Activated naive CD4-positive, alpha-beta T cell treated with anti-CD3 and anti-CD28 coated beads, Interleukin-2, amount 10 ng/mL, durations not matched to agents 7 days and 5 days (primary cell): ENCODE measurements around the gene SRCAP.

ENCODE experiments used
- CTCF ChIA-PET: fragments of 350-600 bp; sonication (Branson Sonifier 250); formaldehyde crosslinking; loops from one replicate; lab custom pipeline; 2021; ENCODE audit warnings: antibody characterized with exemption; lab: Charles Lee
- DNase-seq: peaks from one replicate; pipeline ENCODE4 v3.0.0-alpha.2; 2020
- H3K27ac Mint-ChIP-seq: one replicate; pipeline ENCODE4 v1.8.0; 2021; ENCODE audit warnings: mild to moderate bottlenecking, moderate library complexity, mixed read lengths
- H3K27me3 Mint-ChIP-seq: one replicate; pipeline ENCODE4 v1.8.0; 2021; ENCODE audit warnings: mild to moderate bottlenecking, mixed read lengths
- H3K36me3 Mint-ChIP-seq: one replicate; pipeline ENCODE4 v1.8.0; 2021; ENCODE audit warnings: mixed read lengths
- H3K4me1 Mint-ChIP-seq: one replicate; pipeline ENCODE4 v1.8.0; 2021; ENCODE audit warnings: mixed read lengths
- H3K4me3 Mint-ChIP-seq: one replicate; pipeline ENCODE4 v1.8.0; 2021; ENCODE audit warnings: mild to moderate bottlenecking, moderate library complexity, mixed read lengths
- H3K9me3 Mint-ChIP-seq: one replicate; pipeline ENCODE4 v1.8.0; 2021; ENCODE audit warnings: mixed read lengths

Gene SRCAP

DNA sequence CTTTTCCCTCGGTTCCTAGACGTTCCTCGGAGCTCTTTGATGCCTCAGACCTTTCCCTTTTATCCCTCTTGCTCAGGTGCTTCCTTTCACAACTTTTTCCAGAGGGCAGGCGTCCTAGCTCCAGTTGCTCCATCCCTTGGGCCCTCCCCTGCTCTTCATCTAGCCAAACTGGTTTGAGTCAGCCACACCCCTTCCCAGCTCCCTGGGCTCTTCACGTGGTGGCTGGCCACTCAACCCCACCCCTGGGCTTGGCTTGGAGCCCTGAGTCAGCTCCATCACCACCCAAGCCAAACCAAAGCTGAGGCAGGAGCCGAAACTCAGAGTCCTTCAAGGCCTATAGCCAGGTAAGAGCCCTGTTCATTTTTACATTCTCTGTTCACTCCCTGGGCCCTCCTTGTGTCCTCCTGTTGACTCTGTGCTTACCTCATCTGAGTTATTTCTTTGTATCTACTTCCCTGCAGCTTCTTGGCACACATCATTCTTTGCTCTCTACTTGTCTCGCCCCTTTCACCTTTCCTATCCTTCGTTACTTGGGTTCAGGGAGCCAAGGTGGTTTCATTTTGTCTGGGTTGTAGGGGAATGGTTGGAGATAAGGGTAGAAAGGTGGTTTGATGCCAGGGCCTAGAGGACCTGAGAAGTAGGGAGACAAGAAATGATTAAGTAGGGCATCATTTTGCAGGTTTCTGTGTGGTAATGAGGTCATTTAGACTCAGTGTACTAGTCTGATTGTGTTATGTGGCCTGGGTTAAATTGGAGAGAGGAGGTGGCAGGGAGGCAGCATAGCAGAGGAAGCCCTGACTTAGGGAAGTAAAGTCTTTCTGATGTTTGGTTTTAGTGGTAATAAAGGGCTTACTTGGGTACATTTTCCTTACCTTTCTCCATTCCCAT, 41.6 kb downstream of the SRCAP start:
- Mint-ChIP-seq H3K36me3 (peaks cover 61% of the 10 kb centered on the region), H3K4me1 (no peaks in the 10 kb centered on the region), H3K9me3 (no peaks in the 10 kb centered on the region), H3K4me3 (no peak overlapping the region), H3K27ac (peak overlapping the region; percentile 64), H3K27me3 (no peaks in the 10 kb centered on the region)
- DNase-seq = no peak
- CTCF ChIA-PET = no interaction called here

DNA sequence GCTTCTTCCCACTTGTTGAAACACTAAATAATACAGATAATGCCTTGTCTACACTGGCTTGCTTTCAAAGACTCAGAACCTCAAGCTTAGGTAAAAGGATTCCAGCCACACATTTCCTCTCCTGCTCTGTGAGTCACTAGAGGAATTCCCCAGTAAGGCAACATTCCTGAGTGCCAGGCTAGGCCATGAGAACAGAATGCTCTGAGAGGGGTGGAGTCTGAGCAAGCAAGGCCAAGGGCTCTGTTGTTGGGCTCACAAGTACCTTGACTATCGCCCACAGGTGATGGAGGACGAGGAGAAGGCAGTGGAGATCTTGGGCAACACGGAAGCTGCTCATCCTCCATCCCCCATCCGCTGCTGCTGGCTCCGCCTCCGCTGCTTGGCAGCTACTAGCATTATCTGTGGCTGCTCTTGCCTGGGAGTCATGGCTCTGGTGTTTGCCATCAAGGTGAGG, 42.5 kb downstream of the SRCAP start:
- H3K27ac Mint-ChIP-seq = peak overlapping the region; percentile 35
- H3K9me3 Mint-ChIP-seq = no peaks in the 10 kb centered on the region
- H3K27me3 Mint-ChIP-seq = no peaks in the 10 kb centered on the region
- no peak overlapping the region for H3K4me3 Mint-ChIP-seq
- CTCF ChIA-PET = no interaction called here
- H3K4me1 Mint-ChIP-seq = no peaks in the 10 kb centered on the region
- no peak for DNase-seq
- peaks cover 54% of the 10 kb centered on the region for H3K36me3 Mint-ChIP-seq

- H3K27me3 Mint-ChIP-seq = no peaks in the 10 kb centered on the region
- H3K27ac Mint-ChIP-seq = no peak overlapping the region
- CTCF ChIA-PET = interaction anchor here (0.9 kb wide), 1 partner anchor 21 kb away, joined by 3 read pairs; no protein-coding TSS in a partner anchor
- H3K4me1 Mint-ChIP-seq = peaks cover 15% of the 10 kb centered on the region
- DNase-seq = no peak
- no peaks in the 10 kb centered on the region for H3K9me3 Mint-ChIP-seq
- H3K4me3 Mint-ChIP-seq = no peak overlapping the region
- peaks cover 38% of the 10 kb centered on the region for H3K36me3 Mint-ChIP-seq
Measured at GRCh38 chr16:30743716-30744115, 44.7 kb downstream of the SRCAP start.

DNA sequence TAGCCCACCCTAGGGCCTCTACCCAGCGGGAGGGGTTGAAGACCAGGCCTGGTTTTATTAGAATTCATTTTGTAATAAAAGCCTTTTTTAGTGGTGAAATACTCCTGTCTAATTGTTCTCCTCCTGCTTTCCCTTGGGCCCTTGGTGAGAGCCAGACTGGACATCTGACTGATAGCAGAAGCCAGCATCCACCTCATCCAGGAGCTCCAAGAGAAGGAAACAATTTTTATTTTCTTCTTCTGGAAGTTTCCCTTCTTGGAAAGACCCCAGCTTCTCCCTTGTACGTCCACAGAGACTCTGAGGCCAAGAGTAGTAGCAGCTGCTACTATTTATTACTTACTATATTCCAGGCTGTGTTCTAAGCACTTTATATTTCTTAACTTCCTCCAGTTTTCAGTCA, 45.2 kb downstream of the SRCAP start:
- no peaks in the 10 kb centered on the region for H3K9me3 Mint-ChIP-seq
- H3K27me3 Mint-ChIP-seq = no peaks in the 10 kb centered on the region
- no peak for DNase-seq
- peaks cover 18% of the 10 kb centered on the region for H3K4me1 Mint-ChIP-seq
- CTCF ChIA-PET = interaction anchor here (0.9 kb wide), 1 partner anchor 21 kb away, joined by 3 read pairs; no protein-coding TSS in a partner anchor
- no peak overlapping the region for H3K4me3 Mint-ChIP-seq
- no peak overlapping the region for H3K27ac Mint-ChIP-seq
- peaks cover 34% of the 10 kb centered on the region for H3K36me3 Mint-ChIP-seq

GRCh38 chr16:30745082-30745481, 46.1 kb downstream of the SRCAP start:
- peaks cover 33% of the 10 kb centered on the region for H3K36me3 Mint-ChIP-seq
- no peak overlapping the region for H3K27ac Mint-ChIP-seq
- no peak overlapping the region for H3K4me3 Mint-ChIP-seq

DNA sequence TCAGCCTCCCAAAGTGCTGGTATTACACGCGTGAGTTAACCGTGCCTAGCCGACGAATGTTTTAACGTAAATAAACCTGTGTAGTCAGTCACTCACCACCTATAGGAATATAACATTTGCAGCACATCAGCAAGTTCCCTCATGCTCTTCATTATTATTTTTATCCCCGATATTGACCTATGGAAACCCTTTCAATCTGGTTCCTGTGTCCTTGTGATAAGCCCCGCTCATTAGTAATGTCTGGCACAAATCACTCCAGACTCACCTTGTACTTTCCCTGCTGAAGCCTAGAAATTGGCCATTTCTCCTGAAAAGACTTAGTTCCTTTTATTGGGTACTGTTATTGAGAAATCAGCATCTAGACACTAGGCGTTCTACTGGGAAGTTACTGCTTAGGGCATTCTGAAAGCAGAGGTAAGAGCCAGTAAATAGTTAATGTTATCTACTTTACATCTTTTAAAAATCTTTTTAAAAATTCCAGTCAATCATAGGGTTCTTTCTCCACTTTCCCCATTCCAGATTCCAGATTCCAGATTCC, 47.7 kb downstream of the SRCAP start:
- no peak for DNase-seq
- Mint-ChIP-seq H3K4me3 (no peak overlapping the region), H3K36me3 (peaks cover 28% of the 10 kb centered on the region), H3K9me3 (no peaks in the 10 kb centered on the region), H3K27me3 (no peaks in the 10 kb centered on the region), H3K4me1 (peaks cover 28% of the 10 kb centered on the region), H3K27ac (peak overlapping the region; percentile 90)
- CTCF ChIA-PET = interaction anchor here (1.0 to 1.2 kb wide), 3 partner anchors 12 to 29 kb away, joined by 3 to 5 read pairs (median 4); no protein-coding TSS in a partner anchor

More at GRCh38 chr16:30745082-30745481, 46.1 kb downstream of the SRCAP start:
- no peak for DNase-seq
- H3K4me1 Mint-ChIP-seq = peaks cover 26% of the 10 kb centered on the region
- H3K9me3 Mint-ChIP-seq = no peaks in the 10 kb centered on the region
- H3K27me3 Mint-ChIP-seq = no peaks in the 10 kb centered on the region
- CTCF ChIA-PET = interaction anchor here (1.0 kb wide), 1 partner anchor 99 kb away, joined by 3 read pairs; no protein-coding TSS in a partner anchor

DNA sequence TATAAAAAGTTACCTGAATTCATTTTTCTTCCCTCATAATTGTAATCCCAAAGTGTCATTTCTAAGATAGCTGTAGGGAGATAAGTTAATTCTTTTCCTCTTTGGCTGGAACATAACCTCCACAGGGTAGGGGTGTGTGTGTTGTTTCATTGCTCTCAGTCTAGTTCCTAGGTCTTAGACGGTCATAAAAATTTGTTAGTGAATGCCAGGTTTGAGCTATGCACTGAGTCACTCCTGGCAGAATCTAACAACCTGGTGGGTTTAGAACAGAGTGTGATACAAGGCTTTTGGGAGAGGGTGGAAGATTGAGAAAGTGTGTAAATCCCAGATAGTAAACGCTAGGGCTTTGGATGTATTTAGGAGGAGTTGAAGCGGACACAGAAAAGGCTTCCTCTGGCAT, 48.4 kb downstream of the SRCAP start:
- CTCF ChIA-PET = interaction anchor here (1.0 to 1.2 kb wide), 5 partner anchors 13 to 98 kb away, joined by 3 to 5 read pairs (median 4); no protein-coding TSS in a partner anchor
- H3K4me1 Mint-ChIP-seq = peaks cover 28% of the 10 kb centered on the region

GRCh38 chr16:30747799-30748633, 49.0 kb downstream of the SRCAP start, which contains the start of gene PHKG2:
TSS of gene PHKG2 (plus strand) at chr16:30748425. CDS start at chr16:30748821, 396 bp downstream.
- H3K27me3 Mint-ChIP-seq = no peaks in the 10 kb centered on the region
- DNase-seq = peak; percentile 99
- peak within 1 kb of the TSS; percentile 90 for H3K27ac Mint-ChIP-seq
- peak within 1 kb of the TSS; percentile 92 for H3K4me3 Mint-ChIP-seq
- H3K9me3 Mint-ChIP-seq = no peaks in the 10 kb centered on the region
- H3K36me3 Mint-ChIP-seq = peaks cover 23% of the 10 kb centered on the region
- peaks cover 28% of the 10 kb centered on the region for H3K4me1 Mint-ChIP-seq
- CTCF ChIA-PET = interaction anchor here (1.0 to 1.2 kb wide), 4 partner anchors 14 to 97 kb away, joined by 3 to 4 read pairs (median 4); no protein-coding TSS in a partner anchor

More for the DNA sequence above, 48.4 kb downstream of the SRCAP start:
- no peak for DNase-seq
- Mint-ChIP-seq H3K4me3 (peak overlapping the region; percentile 92), H3K36me3 (peaks cover 23% of the 10 kb centered on the region), H3K9me3 (no peaks in the 10 kb centered on the region), H3K27me3 (no peaks in the 10 kb centered on the region), H3K27ac (peak overlapping the region; percentile 90)

GRCh38 chr16:30748634-30749445, 49.9 kb downstream of the SRCAP start:
- H3K27me3 Mint-ChIP-seq = no peaks in the 10 kb centered on the region
- CTCF ChIA-PET = interaction anchor here (1.0 kb wide), 2 partner anchors 55 to 97 kb away, joined by 3 to 4 read pairs; no protein-coding TSS in a partner anchor
- peak; percentile 60 for DNase-seq
- peaks cover 28% of the 10 kb centered on the region for H3K4me1 Mint-ChIP-seq
- H3K27ac Mint-ChIP-seq = peak overlapping the region; percentile 88
- no peaks in the 10 kb centered on the region for H3K9me3 Mint-ChIP-seq
- peak overlapping the region; percentile 92 for H3K4me3 Mint-ChIP-seq
- H3K36me3 Mint-ChIP-seq = peaks cover 19% of the 10 kb centered on the region

GRCh38 chr16:30750201-30750600, 51.2 kb downstream of the SRCAP start:
- CTCF ChIA-PET = no interaction called here
- Mint-ChIP-seq H3K27me3 (no peaks in the 10 kb centered on the region), H3K27ac (no peak overlapping the region)

DNA sequence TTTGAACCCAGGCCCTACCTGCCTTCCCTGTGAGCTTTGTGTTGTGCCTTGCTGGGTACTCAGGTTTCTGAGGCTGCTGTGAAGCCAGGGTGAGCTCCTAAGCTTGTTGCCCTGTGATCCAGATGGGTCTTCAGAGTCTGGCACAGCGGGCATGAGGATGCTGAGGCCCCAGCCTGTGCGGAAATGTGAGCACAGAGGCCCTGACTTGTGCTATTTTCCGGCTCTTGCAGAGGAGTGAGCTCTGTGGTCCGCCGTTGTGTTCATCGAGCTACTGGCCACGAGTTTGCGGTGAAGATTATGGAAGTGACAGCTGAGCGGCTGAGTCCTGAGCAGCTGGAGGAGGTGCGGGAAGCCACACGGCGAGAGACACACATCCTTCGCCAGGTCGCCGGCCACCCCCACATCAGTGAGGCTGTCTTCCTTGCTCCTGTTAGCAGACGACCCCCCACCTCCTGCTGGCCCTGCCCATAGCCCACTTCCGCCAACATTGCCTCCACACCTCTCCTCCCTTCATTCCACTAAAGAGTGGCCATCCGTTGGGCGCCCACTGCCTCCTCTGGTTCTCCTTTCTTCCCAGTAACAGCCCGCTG, 52.0 kb downstream of the SRCAP start:
- Mint-ChIP-seq H3K4me3 (peak overlapping the region; percentile 22), H3K9me3 (no peaks in the 10 kb centered on the region)

More at GRCh38 chr16:30750201-30750600, 51.2 kb downstream of the SRCAP start:
- Mint-ChIP-seq H3K4me1 (peaks cover 28% of the 10 kb centered on the region), H3K36me3 (peaks cover 17% of the 10 kb centered on the region), H3K4me3 (no peak overlapping the region), H3K9me3 (no peaks in the 10 kb centered on the region)
- DNase-seq = no peak

GRCh38 chr16:30753596-30753995, 54.6 kb downstream of the SRCAP start:
- Mint-ChIP-seq H3K4me1 (peaks cover 14% of the 10 kb centered on the region), H3K36me3 (peaks cover 19% of the 10 kb centered on the region), H3K9me3 (no peaks in the 10 kb centered on the region), H3K4me3 (no peak overlapping the region), H3K27me3 (no peaks in the 10 kb centered on the region), H3K27ac (no peak overlapping the region)
- CTCF ChIA-PET = no interaction called here
- no peak for DNase-seq

More for the DNA sequence above, 52.0 kb downstream of the SRCAP start:
- Mint-ChIP-seq H3K36me3 (peaks cover 19% of the 10 kb centered on the region), H3K4me1 (peaks cover 28% of the 10 kb centered on the region), H3K27me3 (no peaks in the 10 kb centered on the region), H3K27ac (peak overlapping the region; percentile 43)
- CTCF ChIA-PET = no interaction called here
- DNase-seq = no peak
